ENCODE measurements around the gene WDR27. TPM values are rescaled to one million over a fixed set of nuclear protein-coding genes. Genes with fewer than 3 reads are reported as not detected.

The WDR27 gene
- total RNA-seq, 3 donors from 2014 or later (not counting 1 experiment from before 2014, with no cell fraction given) = 12.7 to 31.0 (median 25.3) TPM

DNA sequence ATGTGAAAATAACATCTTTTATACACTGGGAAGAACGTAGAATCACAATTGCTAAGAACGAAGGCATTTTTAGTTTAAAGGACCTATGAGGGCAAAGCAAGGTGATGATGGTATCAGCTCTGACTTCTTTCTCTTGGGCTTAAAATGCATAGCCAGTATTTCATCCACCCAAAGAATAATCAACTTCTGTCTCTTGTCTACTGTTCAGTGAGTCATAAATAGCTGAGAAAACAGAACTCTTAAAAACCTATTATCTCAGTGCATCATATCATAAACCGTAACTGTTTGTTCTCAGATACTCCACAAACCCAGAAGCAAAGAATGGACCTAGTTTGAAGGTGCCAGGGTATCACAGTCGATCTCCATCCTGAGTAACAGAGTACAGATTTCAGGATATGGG, 17.3 kb upstream of the WDR27 start:
- Mint-ChIP-seq H3K9me3 (no peaks in the 10 kb centered on the region), H3K27me3 (ENCODE audit: low read depth in 2 of 2) (no peaks in the 10 kb centered on the region), H3K27ac (no peak overlapping the region), H3K4me1 (peaks cover 10 to 12% of the 10 kb centered on the region in 2 donors), H3K36me3 (peaks cover 19% of the 10 kb centered on the region), H3K4me3 (no peak overlapping the region)
- no peak overlapping the region for H3K27ac ChIP-seq (ENCODE audit: low read length)
- H3K9me3 ChIP-seq (ENCODE audit: control insufficient read depth, insufficient read depth, low read length) = no peaks in the 10 kb centered on the region
- peaks cover 8% of the 10 kb centered on the region for H3K4me1 ChIP-seq (ENCODE audit: control insufficient read depth, insufficient read depth, low read length)
- intact Hi-C loops (cut with micrococcal nuclease) = no loop called here
- H3K27me3 ChIP-seq (ENCODE audit: control insufficient read depth, insufficient read depth, low read length) = no peaks in the 10 kb centered on the region
- ATAC-seq = no peak
- TF ChIP-seq CTCF (IDR thresholded peaks at IDR 0.05) = no peak
- no peak overlapping the region for H3K4me3 ChIP-seq (ENCODE audit: low read length)
- no peak for DNase-seq
- peaks cover 12% of the 10 kb centered on the region for H3K36me3 ChIP-seq (ENCODE audit: control insufficient read depth, insufficient read depth, low read length)
- 96% methylated on average over 4 of the region's 4 CpGs for WGBS (ENCODE audit: insufficient coverage)

GRCh38 chr6:169714595-169714994, 12.8 kb upstream of the WDR27 start:
- Histone ChIP-seq H3K4me3 (ENCODE audit: low read length) (no peak overlapping the region), H3K9me3 (ENCODE audit: control insufficient read depth, insufficient read depth, low read length) (no peaks in the 10 kb centered on the region), H3K4me1 (ENCODE audit: control insufficient read depth, insufficient read depth, low read length) (no peaks in the 10 kb centered on the region), H3K27ac (ENCODE audit: low read length) (no peak overlapping the region), H3K27me3 (ENCODE audit: control insufficient read depth, insufficient read depth, low read length) (no peaks in the 10 kb centered on the region), H3K36me3 (ENCODE audit: control insufficient read depth, insufficient read depth, low read length) (peaks cover 36% of the 10 kb centered on the region)
- Mint-ChIP-seq H3K9me3 (no peaks in the 10 kb centered on the region), H3K36me3 (peaks cover 19% of the 10 kb centered on the region), H3K27ac (no peak overlapping the region), H3K4me3 (no peak overlapping the region), H3K4me1 (no peaks in the 10 kb centered on the region), H3K27me3 (ENCODE audit: low read depth in 2 of 2) (no peaks in the 10 kb centered on the region)
- ATAC-seq (no peak), DNase-seq (no peak)
- 96% methylated on average over 9 of the region's 9 CpGs for WGBS (ENCODE audit: insufficient coverage)
- intact Hi-C loops (cut with micrococcal nuclease) = no loop called here
- TF ChIP-seq CTCF (IDR thresholded peaks at IDR 0.05) = no peak

DNA sequence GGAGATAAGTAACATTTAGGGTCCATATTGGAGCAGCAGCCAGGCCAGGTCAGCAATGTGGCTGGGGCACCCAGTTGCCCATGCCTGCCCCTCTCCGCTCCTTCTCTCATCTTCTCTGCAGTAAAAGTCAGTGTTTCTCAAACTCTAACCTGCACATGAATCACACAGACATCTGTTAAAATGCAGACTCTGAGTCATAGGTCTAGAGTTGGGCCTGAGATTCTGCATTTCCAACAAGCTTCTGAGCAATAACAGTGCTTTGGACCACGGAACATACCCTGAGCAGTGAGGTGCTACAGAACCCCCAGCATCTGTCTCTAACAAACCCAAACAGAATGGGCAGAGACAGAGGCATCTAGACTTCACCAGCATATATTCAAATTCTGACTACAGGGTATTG, 12.3 kb upstream of the WDR27 start:
- H3K27me3 Mint-ChIP-seq (ENCODE audit: low read depth in 2 of 2) = no peaks in the 10 kb centered on the region
- no peak overlapping the region for H3K27ac ChIP-seq (ENCODE audit: low read length)

More for the DNA sequence above, 12.3 kb upstream of the WDR27 start:
- DNase-seq (no peak), ATAC-seq (no peak)
- Mint-ChIP-seq H3K36me3 (peaks cover 19% of the 10 kb centered on the region), H3K4me1 (no peaks in the 10 kb centered on the region), H3K9me3 (no peaks in the 10 kb centered on the region), H3K4me3 (no peak overlapping the region), H3K27ac (no peak overlapping the region)
- WGBS (ENCODE audit: insufficient coverage) = 96% methylated on average over 2 of the region's 2 CpGs
- Histone ChIP-seq H3K36me3 (ENCODE audit: control insufficient read depth, insufficient read depth, low read length) (peaks cover 36% of the 10 kb centered on the region), H3K4me3 (ENCODE audit: low read length) (no peak overlapping the region), H3K4me1 (ENCODE audit: control insufficient read depth, insufficient read depth, low read length) (no peaks in the 10 kb centered on the region), H3K27me3 (ENCODE audit: control insufficient read depth, insufficient read depth, low read length) (no peaks in the 10 kb centered on the region), H3K9me3 (ENCODE audit: control insufficient read depth, insufficient read depth, low read length) (no peaks in the 10 kb centered on the region)
- intact Hi-C loops (cut with micrococcal nuclease) = no loop called here
- no peak for TF ChIP-seq CTCF (IDR thresholded peaks at IDR 0.05)

Data from natural killer cell (primary cell).